Left lung (tissue), 10 donors: ENCODE measurements around the gene EXOSC5. TPM values are rescaled to one million over a fixed set of nuclear protein-coding genes. Genes with fewer than 3 reads are reported as not detected.
A peak's percentile ranks its signal among the peaks of the same experiment; 100 is the strongest.

Experiments used
- ATAC-seq: fragments of 200-7000 bp; cut with Tn5 transposase; one replicate; pipeline ENCODE4 v1.9.1; 2020; ENCODE audit warnings: moderate library complexity
- DNase-seq, 4 donors: peaks; one replicate each; pipeline ENCODE4 v3.0.0-alpha.2; 2013 to 2020
- H3K27ac ChIP-seq, 2 donors: fragments of 200-600 bp; sonication (generic) in 1 of 2; one replicate each; pipeline versions ENCODE4 v1.5.0 to v1.8.0; 2020 to 2021
- H3K27me3 ChIP-seq, 2 donors: fragments of 200-600 bp; sonication (generic) in 1 of 2; one replicate each; pipeline versions ENCODE4 v1.5.0 to v1.8.0; 2020 to 2021
- H3K36me3 ChIP-seq, 2 donors: fragments of 200-600 bp; sonication (generic) in 1 of 2; one replicate each; pipeline versions ENCODE4 v1.5.0 to v1.8.0; 2020 to 2021
- H3K4me1 ChIP-seq, 2 donors: fragments of 200-600 bp; one replicate each; pipeline ENCODE4 v1.8.0; 2021
- H3K4me3 ChIP-seq, 2 donors: fragments of 200-600 bp; sonication (generic) in 1 of 2; one replicate each; pipeline versions ENCODE4 v1.5.0 to v1.8.0; 2020 to 2021; ENCODE audit warnings: mild to moderate bottlenecking in 1 of 2
- H3K9me3 ChIP-seq, 2 donors: fragments of 200-600 bp; sonication (generic) in 1 of 2; one replicate each; pipeline versions ENCODE4 v1.5.0 to v1.8.0; 2020 to 2021
- CTCF ChIP-seq, 2 donors: fragments of 200-600 bp; sonication (generic) in 1 of 2; IDR thresholded peaks; one replicate each; pipeline versions ENCODE4 v1.5.0 to v1.8.0; 2021; ENCODE audit warnings: antibody characterized with exemption in 2 of 2
- intact Hi-C, 2 donors: fragments of 100-400 bp; cut with DNase I; formaldehyde crosslinking; loops; one replicate each; pipeline versions ENCODE4 v1.11.2 to v1.14.2; 2022
- polyA plus RNA-seq, 6 donors: library from polyadenylated mRNA; unstranded; fragments of 120-200 nt; gene quantifications; one replicate each; pipeline ENCODE4 v1.2.1, GENCODE V29; 2013; ENCODE audit not compliant: insufficient read length in 6 of 6
- total RNA-seq, 2 donors: library from RNA; stranded (reverse); fragmentation: NEBNext Ultra II Directional; extraction: Animal tissue kit (Norgen Biotek cat#: 25700); gene quantifications; one replicate each; pipeline ENCODE4 v1.2.1, GENCODE V29; 2021
- donor health status: DM: no; HTN: yes; CAD: no.
- donor health status: DM: no; HTN: no; CAD: no.

Gene EXOSC5
- total and polyA plus RNA-seq, 8 donors: 10.3 to 19.5 (median 15.2) TPM

GRCh38 chr19:41416194-41416674 is 19.1 kb upstream of the EXOSC5 start:
- intact Hi-C loops: no loop called here
- peaks cover 0 to 70% of the 10 kb centered on the region in 2 donors for H3K4me1 ChIP-seq
- no peaks in the 10 kb centered on the region for H3K9me3 ChIP-seq
- DNase-seq (peak in 2 of 4 donors; percentile 85 to 87), ATAC-seq (peak; percentile 84)
- peaks cover 0 to 62% of the 10 kb centered on the region in 2 donors for H3K36me3 ChIP-seq
- H3K4me3 ChIP-seq: no peak overlapping the region
- TF ChIP-seq CTCF (IDR thresholded peaks at IDR 0.05): no peak
- H3K27me3 ChIP-seq: no peaks in the 10 kb centered on the region
- peak overlapping the region; percentile 42 to 60 for H3K27ac ChIP-seq

GRCh38 chr19:41415154-41415571 is 18.0 kb upstream of the EXOSC5 start:
- ATAC-seq: peak; percentile 67
- intact Hi-C loops: no loop called here
- Histone ChIP-seq H3K36me3 (peaks cover 0 to 57% of the 10 kb centered on the region in 2 donors), H3K9me3 (no peaks in the 10 kb centered on the region), H3K4me1 (peaks cover 4 to 70% of the 10 kb centered on the region in 2 donors), H3K4me3 (no peak overlapping the region), H3K27me3 (no peaks in the 10 kb centered on the region), H3K27ac (peak overlapping the region; percentile 48 to 60)
- no peak for TF ChIP-seq CTCF (IDR thresholded peaks at IDR 0.05)
- peak in 1 of 4 donors; percentile 79 for DNase-seq

GRCh38 chr19:41414461-41414860 is 17.3 kb upstream of the EXOSC5 start:
- Histone ChIP-seq H3K9me3 (no peaks in the 10 kb centered on the region), H3K4me3 (no peak overlapping the region), H3K36me3 (peaks cover 0 to 50% of the 10 kb centered on the region in 2 donors), H3K4me1 (peaks cover 4 to 70% of the 10 kb centered on the region in 2 donors), H3K27me3 (no peaks in the 10 kb centered on the region), H3K27ac (peak overlapping the region in 1 of 2 donors; percentile 48)
- ATAC-seq (no peak), DNase-seq (no peak)
- TF ChIP-seq CTCF (IDR thresholded peaks at IDR 0.05): no peak
- intact Hi-C loops: no loop called here

- peak overlapping the region; percentile 30 to 48 for H3K27ac ChIP-seq
- H3K27me3 ChIP-seq: no peaks in the 10 kb centered on the region
- no peaks in the 10 kb centered on the region for H3K9me3 ChIP-seq
- no peak overlapping the region for H3K4me3 ChIP-seq
- intact Hi-C loops: no loop called here
- peaks cover 0 to 45% of the 10 kb centered on the region in 2 donors for H3K36me3 ChIP-seq
- TF ChIP-seq CTCF (IDR thresholded peaks at IDR 0.05): no peak
- ATAC-seq (peak; percentile 4), DNase-seq (no peak)
- H3K4me1 ChIP-seq: peaks cover 9 to 70% of the 10 kb centered on the region in 2 donors
Measured at GRCh38 chr19:41413947-41414346, 16.8 kb upstream of the EXOSC5 start.

GRCh38 chr19:41412953-41413352 is 15.8 kb upstream of the EXOSC5 start:
- ATAC-seq (no peak), DNase-seq (no peak)
- Histone ChIP-seq H3K4me1 (peaks cover 19 to 76% of the 10 kb centered on the region in 2 donors), H3K36me3 (peaks cover 0 to 42% of the 10 kb centered on the region in 2 donors), H3K27ac (peak overlapping the region in 1 of 2 donors; percentile 30), H3K27me3 (no peaks in the 10 kb centered on the region), H3K4me3 (no peak overlapping the region), H3K9me3 (no peaks in the 10 kb centered on the region)
- no peak for TF ChIP-seq CTCF (IDR thresholded peaks at IDR 0.05)
- intact Hi-C loops: no loop called here
